Sigmoid colon (tissue), 7 donors: ENCODE data around the gene MAP3K14. TPM values are rescaled to one million over a fixed set of nuclear protein-coding genes. Genes with fewer than 3 reads are reported as not detected.

Source experiments
- DNase-seq: peaks from one replicate; pipeline ENCODE4 v3.0.0-alpha.2; 2019
- H3K27ac ChIP-seq, 4 donors: fragments of 200-600 bp; sonication (generic); one replicate each; pipeline ENCODE4 v1.5.1; 2016 to 2019; ENCODE audit warnings: mild to moderate bottlenecking in 1 of 4
- H3K27me3 ChIP-seq, 3 donors: fragments of 200-600 bp; sonication (generic); one replicate each; pipeline ENCODE4 v1.5.1; 2019; ENCODE audit warnings: mild to moderate bottlenecking in 1 of 3
- H3K36me3 ChIP-seq, 4 donors: fragments of 200-600 bp; sonication (generic); one replicate each; pipeline ENCODE4 v1.5.1; 2016 to 2019
- H3K4me1 ChIP-seq, 4 donors: fragments of 200-600 bp; sonication (generic); one replicate each; pipeline ENCODE4 v1.5.1; 2017 to 2019
- H3K4me3 ChIP-seq, 4 donors: fragments of 200-600 bp; sonication (generic); one replicate each; pipeline ENCODE4 v1.5.1; 2017 to 2019; ENCODE audit warnings: mild to moderate bottlenecking in 2 of 4, moderate library complexity in 1 of 4
- H3K9me3 ChIP-seq, 4 donors: fragments of 200-600 bp in 3 of 4; sonication (generic) in 3 of 4; one replicate each; pipeline versions ENCODE4 v1.5.1 to v1.6.1; 2013 to 2019
- EP300 ChIP-seq, 4 donors: sonication (generic); formaldehyde crosslinking; IDR thresholded peaks; one replicate each; pipeline ENCODE4 v1.6.1; 2017; ENCODE audit warnings: antibody characterized with exemption in 4 of 4
- POLR2A ChIP-seq, 2 donors: fragments of 450-650 bp; IDR thresholded peaks; one replicate each; pipeline ENCODE4 v1.6.1; 2016; ENCODE audit warnings: antibody characterized with exemption in 2 of 2, mild to moderate bottlenecking in 2 of 2, moderate library complexity in 2 of 2
- POLR2AphosphoS5 ChIP-seq, 4 donors: sonication (generic); formaldehyde crosslinking; IDR thresholded peaks; one replicate each; pipeline ENCODE4 v1.6.1; 2017; ENCODE audit warnings: antibody characterized with exemption in 4 of 4
- WGBS, 2 donors: extraction: QIAGEN DNeasy Blood & Tissue Kit; methylation state at CpG; one replicate each; pipeline ENCODE4 v1.1.7; 2013; 5-methylcytosine and 5-hydroxymethylcytosine counted together
- intact Hi-C: fragments of 100-400 bp; cut with DNase I; formaldehyde crosslinking; loops from one replicate; pipeline ENCODE4 v1.15.1; 2023
- polyA plus RNA-seq, 3 donors: library from polyadenylated mRNA; stranded (reverse); fragments of 200-250 nt; gene quantifications; one replicate each; pipeline ENCODE4 v1.2.3, GENCODE V29; 2013
- total RNA-seq, 4 donors: library from RNA; depleted of rRNA; stranded (reverse); fragments of >200 nt; gene quantifications; one replicate each; pipeline ENCODE4 v1.1.0, GENCODE V29; 2016
- TF ChIP-seq, protein P1 (sequence below), 4 experiments: fragments of 450-650 bp in 3 of 4; fragments of 200-600 bp in 1 of 4; IDR thresholded peaks; one replicate each; pipeline ENCODE4 v1.5.1; 2016 to 2019; ENCODE audit warnings: antibody characterized with exemption in 4 of 4, mild to moderate bottlenecking in 3 of 4, moderate library complexity in 2 of 4
- donor health status: healthy with polysubstance abuse.
- donor health status: Bipolar disorder and iron deficiency.
- donor health status: healthy.

MAP3K14 gene
- total and polyA plus RNA-seq, 7 donors, result 7.2 to 28.5 (median 11.1) TPM

DNA sequence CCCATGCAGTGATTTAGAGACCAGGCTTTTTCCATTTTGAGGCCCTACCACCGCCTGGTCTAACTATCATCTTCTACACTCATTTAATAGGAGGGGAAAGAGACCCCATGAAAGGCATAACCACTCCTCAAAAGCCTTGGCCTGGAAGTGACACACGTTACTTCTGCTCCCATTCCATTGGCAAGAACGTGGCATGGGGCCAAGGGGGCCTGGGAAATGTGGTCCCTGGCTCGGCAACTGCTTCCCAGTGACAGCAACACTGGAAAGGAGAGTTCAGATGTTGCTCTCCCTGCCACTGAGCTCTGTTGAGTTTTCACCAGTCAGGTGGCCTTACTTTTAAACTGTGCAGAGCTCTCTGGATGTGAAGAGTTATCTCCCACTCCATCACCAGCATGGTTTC is 45.2 kb upstream of the MAP3K14 start:
- TF ChIP-seq, protein P1, sequence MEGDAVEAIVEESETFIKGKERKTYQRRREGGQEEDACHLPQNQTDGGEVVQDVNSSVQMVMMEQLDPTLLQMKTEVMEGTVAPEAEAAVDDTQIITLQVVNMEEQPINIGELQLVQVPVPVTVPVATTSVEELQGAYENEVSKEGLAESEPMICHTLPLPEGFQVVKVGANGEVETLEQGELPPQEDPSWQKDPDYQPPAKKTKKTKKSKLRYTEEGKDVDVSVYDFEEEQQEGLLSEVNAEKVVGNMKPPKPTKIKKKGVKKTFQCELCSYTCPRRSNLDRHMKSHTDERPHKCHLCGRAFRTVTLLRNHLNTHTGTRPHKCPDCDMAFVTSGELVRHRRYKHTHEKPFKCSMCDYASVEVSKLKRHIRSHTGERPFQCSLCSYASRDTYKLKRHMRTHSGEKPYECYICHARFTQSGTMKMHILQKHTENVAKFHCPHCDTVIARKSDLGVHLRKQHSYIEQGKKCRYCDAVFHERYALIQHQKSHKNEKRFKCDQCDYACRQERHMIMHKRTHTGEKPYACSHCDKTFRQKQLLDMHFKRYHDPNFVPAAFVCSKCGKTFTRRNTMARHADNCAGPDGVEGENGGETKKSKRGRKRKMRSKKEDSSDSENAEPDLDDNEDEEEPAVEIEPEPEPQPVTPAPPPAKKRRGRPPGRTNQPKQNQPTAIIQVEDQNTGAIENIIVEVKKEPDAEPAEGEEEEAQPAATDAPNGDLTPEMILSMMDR (IDR thresholded peaks at IDR 0.05), result no peak
- TF ChIP-seq POLR2AphosphoS5 (IDR thresholded peaks at IDR 0.05), result no peak
- TF ChIP-seq POLR2A (IDR thresholded peaks at IDR 0.05), result no peak
- no peak for TF ChIP-seq EP300 (IDR thresholded peaks at IDR 0.05)
- H3K27me3 ChIP-seq, result no peaks in the 10 kb centered on the region
- H3K9me3 ChIP-seq, result no peaks in the 10 kb centered on the region
- no peak overlapping the region for H3K4me3 ChIP-seq
- intact Hi-C loops, result no loop called here
- H3K4me1 ChIP-seq, result no peaks in the 10 kb centered on the region
- no peaks in the 10 kb centered on the region for H3K36me3 ChIP-seq
- 80 to 82% methylated on average over 4 of the region's 4 CpGs for WGBS, 2 donors
- peak; percentile 65 for DNase-seq
- H3K27ac ChIP-seq, result no peak overlapping the region

DNA sequence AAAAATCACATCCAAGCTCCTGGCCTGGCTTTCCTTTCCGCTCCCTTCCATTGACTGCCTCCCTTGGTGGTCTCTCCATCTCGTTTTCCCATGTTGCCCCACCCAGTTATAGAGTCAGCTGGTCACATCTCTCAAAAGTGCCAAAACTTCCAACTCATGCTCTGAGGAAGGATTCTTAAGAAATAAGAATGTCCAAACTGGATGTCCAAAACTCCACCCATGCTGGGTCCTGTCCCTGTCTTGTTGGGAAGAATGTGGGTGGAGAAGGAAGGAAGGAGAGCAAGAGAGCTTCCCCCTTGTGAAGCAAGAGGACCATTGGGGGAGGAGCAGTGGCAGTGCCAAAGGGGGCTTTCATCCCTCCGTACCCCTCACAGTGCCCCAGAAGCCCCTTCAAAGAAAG is 44.6 kb upstream of the MAP3K14 start:
- intact Hi-C loops, result no loop called here
- Histone ChIP-seq H3K4me1 (no peaks in the 10 kb centered on the region), H3K27ac (no peak overlapping the region), H3K36me3 (no peaks in the 10 kb centered on the region), H3K27me3 (no peaks in the 10 kb centered on the region), H3K4me3 (no peak overlapping the region), H3K9me3 (no peaks in the 10 kb centered on the region)
- TF ChIP-seq POLR2A (IDR thresholded peaks at IDR 0.05) (no peak), POLR2AphosphoS5 (IDR thresholded peaks at IDR 0.05) (no peak), EP300 (IDR thresholded peaks at IDR 0.05) (no peak)
- TF ChIP-seq, protein P1 (IDR thresholded peaks at IDR 0.05), result no peak
- WGBS, 2 donors, result 76 to 86% methylated on average over 3 of the region's 3 CpGs
- peak; percentile 42 for DNase-seq

DNA sequence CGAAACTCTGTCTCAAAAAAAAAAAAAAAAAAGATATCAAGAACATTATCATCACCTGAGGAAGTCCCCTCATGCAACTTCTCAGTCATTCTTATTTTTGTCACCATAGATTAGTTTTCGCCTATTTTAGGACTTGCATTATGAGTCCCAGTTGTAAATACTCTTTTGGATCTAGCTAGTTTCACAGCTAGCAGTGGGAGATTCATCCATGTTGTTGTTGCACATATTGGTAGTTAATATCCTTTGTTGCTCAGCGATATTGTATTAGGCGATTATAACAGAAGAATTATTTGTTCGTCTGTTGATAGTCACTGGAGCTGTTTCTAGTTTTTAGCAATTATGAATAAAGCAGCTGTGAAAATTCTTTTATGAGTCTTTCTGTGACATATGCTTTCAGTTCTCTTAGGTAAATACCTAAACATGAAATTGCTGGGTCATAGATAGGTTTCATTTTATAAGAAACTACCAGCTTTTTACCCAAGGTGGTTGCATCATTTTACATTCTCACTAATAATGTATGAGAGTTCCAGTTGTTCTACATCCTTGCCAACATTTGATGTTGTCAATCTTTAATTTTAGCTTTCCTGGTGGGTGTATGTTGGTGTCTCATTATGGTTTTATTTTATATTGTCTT is 40.7 kb upstream of the MAP3K14 start:
- no peak for TF ChIP-seq POLR2A (IDR thresholded peaks at IDR 0.05)
- 90 to 94% methylated on average over 5 of the region's 5 CpGs for WGBS, 2 donors
- no peaks in the 10 kb centered on the region for H3K4me1 ChIP-seq

DNA sequence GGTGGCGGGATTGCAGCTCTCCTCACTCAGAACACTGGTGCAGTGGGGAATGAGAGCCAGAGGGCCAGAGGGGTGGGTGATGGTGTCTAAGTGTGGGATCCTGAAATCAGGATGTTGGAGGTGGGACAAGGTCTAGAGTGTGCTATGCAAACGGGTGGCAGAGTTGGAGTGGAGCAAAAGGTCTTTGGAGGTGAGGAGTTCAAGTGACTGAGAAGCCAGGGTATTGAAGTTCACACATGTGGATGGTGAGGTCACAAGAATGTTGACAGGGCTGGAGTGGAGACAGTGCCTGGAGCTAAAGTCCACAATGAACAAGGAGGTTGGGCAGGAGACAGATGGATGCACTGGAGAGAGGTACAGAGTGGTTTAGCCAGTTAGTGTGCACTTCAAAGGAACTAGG is 38.3 kb upstream of the MAP3K14 start:
- Histone ChIP-seq H3K4me1 (no peaks in the 10 kb centered on the region), H3K9me3 (peaks cover 0 to 2% (median 0%) of the 10 kb centered on the region in 4 donors), H3K27me3 (no peaks in the 10 kb centered on the region), H3K27ac (no peak overlapping the region), H3K4me3 (no peak overlapping the region), H3K36me3 (no peaks in the 10 kb centered on the region)
- 56 to 69% methylated on average over 2 of the region's 2 CpGs for WGBS, 2 donors
- DNase-seq, result peak; percentile 13
- no peak for TF ChIP-seq POLR2AphosphoS5 (IDR thresholded peaks at IDR 0.05)
- TF ChIP-seq POLR2A (IDR thresholded peaks at IDR 0.05), result no peak
- no peak for TF ChIP-seq EP300 (IDR thresholded peaks at IDR 0.05)
- TF ChIP-seq, protein P1 (IDR thresholded peaks at IDR 0.05), result no peak
- intact Hi-C loops, result no loop called here

More for the DNA sequence above, 40.7 kb upstream of the MAP3K14 start:
- Histone ChIP-seq H3K27ac (no peak overlapping the region), H3K36me3 (no peaks in the 10 kb centered on the region), H3K27me3 (no peaks in the 10 kb centered on the region), H3K9me3 (no peaks in the 10 kb centered on the region), H3K4me3 (no peak overlapping the region)
- no peak for DNase-seq
- intact Hi-C loops, result no loop called here

DNA sequence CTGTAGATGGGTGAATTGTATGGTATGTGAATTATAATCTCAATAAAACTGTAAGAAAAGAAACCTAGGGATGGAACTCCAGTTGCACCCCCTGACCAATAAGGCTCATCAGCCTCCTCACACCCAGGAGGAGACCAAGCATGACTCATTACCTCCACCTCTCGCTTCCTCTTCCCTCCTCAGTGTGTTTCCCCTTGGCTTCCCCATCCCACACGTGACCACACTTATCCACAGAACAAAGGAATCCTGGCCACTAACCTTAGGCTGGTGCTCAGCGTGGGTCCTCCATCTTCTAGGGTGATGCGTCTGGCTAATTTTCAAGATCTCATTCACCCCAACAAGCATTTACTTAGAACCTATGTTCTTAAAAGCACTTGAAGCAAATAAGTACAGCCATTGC is 36.2 kb upstream of the MAP3K14 start:
- no peak for TF ChIP-seq POLR2A (IDR thresholded peaks at IDR 0.05)
- TF ChIP-seq, protein P1 (IDR thresholded peaks at IDR 0.05), result no peak
- no peak for TF ChIP-seq POLR2AphosphoS5 (IDR thresholded peaks at IDR 0.05)
- no peak for TF ChIP-seq EP300 (IDR thresholded peaks at IDR 0.05)
- intact Hi-C loops, result no loop called here
- Histone ChIP-seq H3K36me3 (no peaks in the 10 kb centered on the region), H3K27ac (no peak overlapping the region), H3K9me3 (peaks cover 0 to 2% (median 0%) of the 10 kb centered on the region in 4 donors), H3K4me3 (no peak overlapping the region), H3K4me1 (no peaks in the 10 kb centered on the region), H3K27me3 (no peaks in the 10 kb centered on the region)
- whole genome bisulfite sequencing, 2 donors, result 63 to 82% methylated on average over 4 of the region's 4 CpGs
- peak; percentile 12 for DNase-seq
